Renal cortical epithelial cell (primary cell): ENCODE results near the gene OCRL. TPM values are rescaled to one million over a fixed set of nuclear protein-coding genes. Genes with fewer than 3 reads are reported as not detected.

ENCODE experiments used
- DNase-seq: peaks from one replicate; pipeline ENCODE4 v3.0.0-alpha.2; 2011; ENCODE audit warnings: low read depth
- total RNA-seq: library from RNA; depleted of rRNA; stranded (reverse); fragments of >200 nt; gene quantifications from 2 replicates; pipeline ENCODE4 v1.2.3, GENCODE V29; 2014

Gene OCRL
- 18.6 and 28.0 TPM in 2 replicates for total RNA-seq

DNA sequence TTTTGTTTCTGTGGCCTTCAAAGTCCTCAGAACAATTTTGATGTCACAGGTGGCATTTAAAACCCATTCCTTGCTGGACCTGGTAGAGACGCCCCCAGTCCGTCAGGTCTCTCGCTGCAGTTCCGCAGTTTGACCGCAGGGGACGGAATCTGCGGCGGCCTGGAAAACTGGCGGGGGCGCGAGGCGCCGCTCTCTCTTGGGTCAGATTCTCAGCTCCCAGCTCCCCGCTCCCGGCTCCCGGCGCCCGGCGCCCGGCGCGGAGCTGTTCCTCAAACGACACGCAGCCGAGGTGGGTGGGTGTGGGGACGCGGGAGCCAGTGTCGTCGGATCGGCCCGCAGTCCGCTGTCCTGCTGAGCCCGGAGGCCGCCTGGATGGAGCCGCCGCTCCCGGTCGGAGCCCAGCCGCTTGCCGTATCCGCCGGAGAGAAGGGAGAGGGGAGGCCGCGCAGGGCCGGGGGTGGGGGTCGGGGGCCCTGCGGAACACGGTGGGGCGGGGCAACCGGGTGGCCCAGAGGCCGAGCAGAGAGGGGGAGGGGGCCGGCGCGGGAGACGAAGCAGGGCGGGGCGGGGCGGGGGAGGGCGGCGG is at the start of gene OCRL:
Gene OCRL, plus strand, starts transcription at position 192 of the 586 bp plus-strand sequence. Its CDS starts 181 bp downstream, at position 373.
- peak; percentile 31 for DNase-seq

DNA sequence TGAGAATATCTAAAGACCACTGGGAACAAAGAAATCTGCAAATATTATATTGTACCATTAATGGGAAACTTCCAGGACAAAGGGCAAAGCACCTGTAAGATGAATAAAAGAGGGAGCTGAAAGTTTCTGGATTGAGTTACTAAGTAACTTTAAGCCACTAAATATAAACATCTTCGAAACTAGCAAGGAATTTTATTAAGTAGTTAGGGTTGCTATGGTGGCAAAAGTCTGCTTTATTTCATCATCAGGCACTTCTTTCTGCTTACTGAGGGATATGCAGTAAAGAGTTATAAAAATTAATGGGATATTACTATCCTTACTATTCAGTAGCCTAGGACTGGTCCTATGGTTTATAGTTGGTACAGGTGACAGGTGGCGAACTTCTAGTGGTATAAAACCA is 49.7 kb upstream of the OCRL start:
- DNase-seq = peak; percentile 57

GRCh38 chrX:129493643-129494042 is 46.4 kb upstream of the OCRL start:
- peak; percentile 56 for DNase-seq

DNA sequence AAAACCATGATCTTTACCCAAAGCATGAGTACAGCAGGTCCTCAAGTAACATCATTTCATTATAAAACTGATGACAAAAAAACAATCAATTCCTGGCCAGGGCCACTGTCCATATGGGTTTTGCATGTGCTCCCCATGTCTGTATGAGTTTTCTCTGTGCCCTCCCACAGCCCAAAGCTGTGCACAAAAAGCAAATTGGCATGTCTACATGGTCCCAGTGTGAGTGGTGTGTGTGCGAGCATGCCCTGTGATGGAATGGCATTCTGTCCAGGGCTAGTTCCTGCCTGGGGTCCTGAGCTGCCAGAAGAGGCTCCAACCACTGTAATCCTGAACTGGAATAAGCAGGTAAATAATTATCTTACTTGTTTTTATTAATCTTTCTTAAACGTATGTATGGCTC is 45.2 kb upstream of the OCRL start:
- no peak for DNase-seq

GRCh38 chrX:129495900-129496299 is 44.2 kb upstream of the OCRL start:
- DNase-seq = no peak

DNA sequence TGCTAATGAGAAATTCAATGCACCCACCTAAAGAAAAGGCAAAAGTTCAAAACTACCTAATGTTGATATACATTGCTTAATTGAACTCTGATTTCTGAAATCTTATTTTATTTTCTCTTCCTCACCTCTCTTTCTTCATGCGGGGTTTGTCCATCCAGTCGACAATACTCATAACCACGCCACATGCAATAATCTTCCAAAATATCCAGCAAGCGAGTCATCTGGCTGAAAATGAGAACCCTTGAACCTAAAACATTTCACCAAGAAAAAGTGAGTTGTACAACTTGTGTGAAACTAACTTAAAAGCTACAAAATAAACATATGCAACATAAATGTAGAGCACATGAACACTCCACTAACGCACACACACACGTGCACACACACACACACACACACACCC is 43.4 kb upstream of the OCRL start:
- no peak for DNase-seq

GRCh38 chrX:129497146-129497843 is 42.8 kb upstream of the OCRL start:
- no peak for DNase-seq

GRCh38 chrX:129510331-129510730 is 29.7 kb upstream of the OCRL start:
- no peak for DNase-seq

- no peak for DNase-seq
Measured at GRCh38 chrX:129511689-129512088, 28.4 kb upstream of the OCRL start.

DNA sequence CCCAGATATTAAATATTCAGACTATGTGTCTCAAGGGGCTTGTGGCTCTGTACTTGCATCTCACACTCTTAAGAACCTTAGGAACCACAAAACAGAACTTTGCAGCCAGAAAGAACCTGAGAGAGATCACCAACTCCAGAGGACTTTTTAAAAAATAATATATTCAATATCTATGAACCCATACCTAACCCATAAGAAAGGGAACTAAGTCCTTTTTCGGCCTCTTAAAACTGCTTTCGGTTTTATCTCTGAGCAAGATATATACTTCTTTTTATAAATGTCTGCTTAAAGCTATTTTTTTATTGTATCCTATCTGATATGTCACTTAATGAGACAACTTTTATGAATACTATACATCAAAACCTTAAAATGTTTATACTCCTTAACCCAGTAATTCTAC is 27.6 kb upstream of the OCRL start:
- no peak for DNase-seq

DNA sequence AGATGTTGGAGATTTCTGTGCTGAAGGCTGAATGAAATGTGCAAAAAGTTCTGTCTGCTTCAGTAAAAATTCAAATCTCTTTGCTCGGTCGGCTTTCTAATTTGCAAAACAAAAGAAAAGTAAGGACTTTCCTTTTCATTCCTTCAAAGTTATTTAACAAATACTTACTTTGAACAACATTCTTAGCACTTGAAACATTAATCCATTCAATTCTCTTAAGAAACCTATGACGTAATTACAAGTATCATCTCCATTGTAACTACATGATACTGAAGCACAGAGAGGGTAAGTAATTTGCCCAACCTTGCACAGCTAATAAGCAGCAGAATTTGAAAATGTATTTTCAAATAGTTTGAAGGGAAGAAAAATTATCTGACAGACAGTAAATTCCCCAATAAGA is 23.7 kb upstream of the OCRL start:
- no peak for DNase-seq

DNA sequence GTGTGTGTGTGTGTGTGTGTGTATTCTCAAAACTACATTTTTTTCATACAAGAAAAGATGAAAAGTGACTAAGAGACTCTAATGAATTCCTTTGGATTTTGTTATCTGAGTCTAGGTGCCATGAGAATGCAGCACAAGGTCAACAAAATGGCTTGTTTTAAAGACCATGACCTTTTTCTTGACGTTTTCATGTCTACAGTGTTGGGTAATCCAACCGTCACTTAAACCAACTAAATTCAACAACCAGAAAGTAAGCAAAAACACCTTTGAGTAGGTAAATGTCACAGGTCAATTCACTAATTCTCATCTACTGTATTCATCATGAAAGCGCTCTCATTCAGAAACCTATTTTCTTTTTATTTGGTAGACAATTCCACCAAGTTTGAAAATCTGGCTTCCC is 19.9 kb upstream of the OCRL start:
- DNase-seq = no peak

DNA sequence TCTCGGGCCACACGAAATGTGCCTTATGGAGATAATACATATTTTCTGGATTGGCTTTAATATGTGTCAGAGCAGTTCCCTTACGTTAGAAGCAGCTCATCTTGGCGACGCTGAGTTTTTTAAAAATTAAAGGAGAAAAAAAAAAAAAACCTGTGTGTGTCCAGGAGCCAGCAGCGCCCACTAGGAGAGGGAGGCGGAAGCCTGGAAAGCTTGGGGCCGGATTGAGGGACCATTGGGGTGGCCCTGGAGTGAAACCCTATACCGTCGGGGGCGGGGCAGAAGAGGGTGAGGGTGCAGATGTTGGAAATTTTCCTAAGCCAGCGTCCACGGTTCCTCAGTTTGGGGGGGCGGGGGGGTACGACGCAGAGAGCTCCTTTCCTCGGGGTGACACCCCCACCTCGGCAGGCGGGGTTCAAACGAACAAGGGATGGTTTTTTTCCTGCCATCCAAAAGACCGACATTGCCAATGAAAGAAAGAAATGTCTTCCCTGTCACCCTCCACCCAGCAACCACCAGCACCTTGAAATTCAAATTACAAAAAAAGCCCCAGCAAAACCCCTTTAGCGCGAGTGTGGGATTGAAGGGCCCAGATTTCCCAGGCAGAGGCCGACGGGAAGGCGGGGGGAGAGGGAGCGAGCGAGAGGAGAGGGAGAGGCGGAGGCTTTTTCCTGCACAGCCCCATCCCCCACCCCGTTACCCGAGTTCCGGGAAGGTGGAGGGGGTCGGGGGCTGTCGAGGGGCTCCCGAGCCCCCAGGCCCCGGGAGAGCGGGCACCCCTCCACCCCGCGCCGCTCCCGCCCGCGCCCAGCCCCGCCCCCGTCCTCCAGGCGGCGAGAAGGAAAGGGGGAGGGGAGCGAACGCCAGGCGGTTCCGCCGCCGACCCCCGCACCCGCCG is 17.6 kb upstream of the OCRL start:
- peak; percentile 22 for DNase-seq

GRCh38 chrX:129523079-129523911 is 16.8 kb upstream of the OCRL start, which contains the start of gene SMARCA1:
Gene SMARCA1, minus strand, starts transcription at chrX:129523490. Its CDS starts 120 bp downstream, at chrX:129523370.
- peak; percentile 15 for DNase-seq

DNA sequence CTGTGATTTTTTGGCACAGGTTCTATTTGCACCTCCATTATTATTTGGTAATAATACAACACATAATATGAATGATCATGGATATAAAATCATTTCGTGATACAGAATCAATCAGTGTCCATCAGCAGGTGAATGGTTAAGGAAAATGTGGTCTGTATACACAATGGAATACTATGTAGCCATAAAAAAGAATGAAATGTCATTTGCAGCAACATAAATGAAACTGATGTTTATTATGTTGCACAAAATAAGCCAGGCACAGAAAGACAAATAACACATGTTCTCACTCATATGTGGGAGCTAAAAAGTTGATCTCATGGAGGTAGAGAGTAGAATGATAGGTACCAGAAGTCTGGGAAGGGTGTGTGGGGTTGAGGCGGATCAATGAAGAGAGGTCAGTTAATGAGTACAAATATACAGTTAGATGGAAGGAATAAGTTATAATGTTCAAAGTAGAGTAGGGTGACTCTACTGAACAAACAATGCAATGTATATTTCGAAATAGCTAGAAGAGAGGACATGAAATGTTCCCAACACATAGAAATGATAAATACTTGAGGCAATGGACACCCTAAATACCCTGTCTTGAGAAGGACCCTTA is 15.7 kb upstream of the OCRL start:
- no peak for DNase-seq

DNA sequence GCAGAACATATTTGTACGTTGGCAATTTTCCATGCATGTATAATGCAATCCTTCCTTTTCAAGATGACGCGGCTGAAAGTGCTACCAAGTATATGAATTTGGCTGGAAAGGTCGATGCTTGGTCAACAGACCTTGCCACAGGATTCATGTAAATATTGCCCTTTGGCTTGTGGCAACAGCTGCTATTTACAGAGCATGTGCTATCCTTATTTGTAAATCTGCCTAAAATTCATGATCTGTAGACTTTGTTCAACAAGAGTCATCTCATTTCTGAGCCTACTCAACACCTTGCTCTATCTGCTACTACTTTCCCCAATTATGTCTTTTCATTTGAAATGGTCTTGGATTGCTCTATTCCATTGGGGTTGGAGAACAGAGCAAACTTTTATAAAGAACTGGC is 14.9 kb upstream of the OCRL start:
- no peak for DNase-seq

- DNase-seq = no peak
Measured at GRCh38 chrX:129525896-129526295, 14.2 kb upstream of the OCRL start.

GRCh38 chrX:129529685-129530281 is 10.3 kb upstream of the OCRL start:
- DNase-seq = no peak

- no peak for DNase-seq
Measured at GRCh38 chrX:129530410-129530809, 9.6 kb upstream of the OCRL start.

DNA sequence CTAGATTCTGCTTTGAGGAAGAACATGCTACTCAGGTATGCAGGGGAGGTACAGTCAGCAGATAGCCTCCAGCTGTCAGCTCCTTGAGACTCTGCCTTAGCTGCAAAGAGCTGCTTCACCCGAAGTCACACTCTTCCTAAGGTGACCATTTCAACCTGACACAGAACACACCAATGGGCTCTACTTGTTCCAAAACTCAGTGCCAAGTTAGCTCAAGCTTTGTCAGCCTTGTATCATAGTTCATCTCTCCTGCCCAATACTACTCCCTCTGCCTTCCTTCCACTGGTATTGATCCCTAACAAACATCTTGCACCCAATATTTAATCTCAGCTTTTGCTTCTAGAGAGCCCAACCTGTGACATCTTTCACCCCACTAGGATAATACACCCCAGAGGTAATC is 8.9 kb upstream of the OCRL start:
- no peak for DNase-seq
